Globus pallidus (tissue), 1 donor: Measurements from ENCODE around the gene UGT1A9.

ENCODE experiments used
- DNase-seq: peaks from one replicate; pipeline ENCODE4 v3.0.0-alpha.2; 2015; ENCODE audit warnings: low spot score

UGT1A9 gene

DNA sequence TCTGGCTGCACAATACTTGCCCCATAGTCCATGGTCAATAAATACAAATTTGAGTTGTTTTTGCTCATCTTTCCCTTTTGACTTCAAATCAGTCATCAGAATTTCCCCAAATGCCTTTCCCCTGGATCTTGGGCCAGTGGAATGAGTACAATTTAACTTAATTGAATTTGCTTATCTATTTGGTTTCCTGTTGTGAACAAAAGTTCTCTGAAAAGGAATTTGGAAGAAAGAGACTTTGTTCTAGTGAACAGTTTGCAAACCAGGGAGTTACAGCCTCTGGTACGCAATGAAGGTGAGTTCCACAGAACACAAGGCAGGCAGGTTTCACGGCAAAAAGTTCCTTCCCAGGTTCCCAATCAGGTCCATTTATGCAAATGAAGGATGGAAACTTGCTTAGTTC is 87.2 kb downstream of the UGT1A9 start:
- no peak for DNase-seq

- no peak for DNase-seq
Measured at GRCh38 chr2:233760043-233760442, 88.3 kb downstream of the UGT1A9 start, which contains the start of gene UGT1A1. Gene UGT1A1, plus strand, starts transcription at chr2:233760270. Its CDS starts 18 bp downstream, at chr2:233760288.

GRCh38 chr2:233761040-233761769 is 89.5 kb downstream of the UGT1A9 start:
- no peak for DNase-seq

DNA sequence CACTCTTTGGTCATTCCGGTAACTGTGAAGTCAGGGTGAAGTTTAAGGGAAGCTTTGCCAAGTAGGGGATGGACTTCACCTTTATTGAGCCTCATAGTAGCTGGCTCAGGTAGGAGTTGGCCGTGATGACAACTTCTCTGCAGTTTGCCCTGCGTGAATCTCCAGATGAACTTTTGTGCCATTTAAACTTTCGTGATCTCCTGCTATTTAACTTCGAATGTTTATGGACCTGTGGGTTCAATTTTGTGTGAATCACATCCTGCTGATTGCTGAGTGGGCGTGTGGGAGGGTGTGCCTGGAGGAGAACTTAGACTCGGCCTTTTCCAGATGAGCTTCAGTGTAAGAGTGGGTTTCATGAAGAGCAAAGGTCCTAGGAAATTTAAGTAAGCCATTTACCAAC is 92.6 kb downstream of the UGT1A9 start:
- DNase-seq: no peak

DNA sequence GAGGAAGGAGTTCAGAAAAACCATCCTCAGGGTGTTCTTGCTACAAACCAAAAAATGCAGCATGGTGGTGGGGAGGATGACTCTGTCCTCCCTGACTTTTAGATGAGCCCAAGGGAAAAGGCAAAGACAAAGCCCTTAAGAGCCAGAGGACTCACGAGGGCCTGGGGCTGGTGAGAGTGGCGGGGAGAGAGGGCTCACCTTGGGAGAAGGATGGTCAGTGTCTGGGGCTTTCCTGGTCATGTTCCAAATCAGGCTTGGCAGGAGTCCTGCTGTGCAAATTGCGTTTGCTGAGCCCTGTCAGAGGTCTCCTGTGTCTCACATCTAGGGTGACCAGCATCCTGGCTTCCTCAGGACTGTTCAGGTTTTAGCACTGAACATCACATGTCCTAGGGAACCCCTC is 93.1 kb downstream of the UGT1A9 start:
- no peak for DNase-seq

DNA sequence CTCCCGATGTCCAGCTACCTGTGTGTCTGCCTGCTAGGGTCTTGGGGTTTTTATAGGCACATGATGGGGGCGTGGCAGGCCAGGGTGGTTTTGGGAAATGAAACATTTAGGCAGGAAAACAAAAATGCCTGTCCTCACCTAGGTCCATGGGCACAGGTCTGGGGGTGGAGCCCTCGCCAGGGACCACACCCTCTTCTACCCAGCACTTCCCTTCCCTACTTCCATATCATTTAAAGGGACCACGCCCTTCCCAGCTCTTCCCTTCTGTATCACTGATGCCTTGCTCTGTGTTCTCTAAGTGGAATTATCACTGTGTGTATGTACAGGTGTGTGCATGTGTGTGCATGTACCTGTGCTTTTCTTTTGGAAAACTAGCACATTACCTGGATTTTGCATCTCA is 94.7 kb downstream of the UGT1A9 start:
- no peak for DNase-seq

DNA sequence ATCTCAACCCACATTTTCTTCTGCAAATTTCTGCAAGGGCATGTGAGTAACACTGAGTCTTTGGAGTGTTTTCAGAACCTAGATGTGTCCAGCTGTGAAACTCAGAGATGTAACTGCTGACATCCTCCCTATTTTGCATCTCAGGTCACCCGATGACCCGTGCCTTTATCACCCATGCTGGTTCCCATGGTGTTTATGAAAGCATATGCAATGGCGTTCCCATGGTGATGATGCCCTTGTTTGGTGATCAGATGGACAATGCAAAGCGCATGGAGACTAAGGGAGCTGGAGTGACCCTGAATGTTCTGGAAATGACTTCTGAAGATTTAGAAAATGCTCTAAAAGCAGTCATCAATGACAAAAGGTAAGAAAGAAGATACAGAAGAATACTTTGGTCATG is 96.4 kb downstream of the UGT1A9 start:
- DNase-seq: no peak

DNA sequence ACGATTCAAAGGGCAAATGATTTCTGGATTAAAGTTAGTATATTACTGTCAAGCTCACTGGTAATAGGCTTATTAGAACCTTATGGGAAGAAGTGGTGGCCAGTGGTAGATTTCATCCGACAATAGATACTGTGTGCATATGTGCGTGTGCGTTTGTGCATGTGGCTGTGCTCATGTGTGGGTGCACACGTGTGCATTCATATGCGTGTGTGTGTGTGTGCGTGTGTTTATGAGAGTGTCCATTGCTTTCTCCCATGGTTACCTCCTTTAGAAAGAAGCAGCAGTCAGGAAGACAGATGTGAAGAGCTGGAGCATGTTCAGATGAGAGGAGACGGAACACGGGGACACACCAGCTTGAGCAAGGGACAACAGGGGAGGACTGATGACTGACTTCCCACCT is 97.6 kb downstream of the UGT1A9 start:
- DNase-seq: no peak

DNA sequence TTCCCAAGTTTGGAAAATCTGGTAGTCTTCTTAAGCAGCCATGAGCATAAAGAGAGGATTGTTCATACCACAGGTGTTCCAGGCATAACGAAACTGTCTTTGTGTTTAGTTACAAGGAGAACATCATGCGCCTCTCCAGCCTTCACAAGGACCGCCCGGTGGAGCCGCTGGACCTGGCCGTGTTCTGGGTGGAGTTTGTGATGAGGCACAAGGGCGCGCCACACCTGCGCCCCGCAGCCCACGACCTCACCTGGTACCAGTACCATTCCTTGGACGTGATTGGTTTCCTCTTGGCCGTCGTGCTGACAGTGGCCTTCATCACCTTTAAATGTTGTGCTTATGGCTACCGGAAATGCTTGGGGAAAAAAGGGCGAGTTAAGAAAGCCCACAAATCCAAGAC is 100.5 kb downstream of the UGT1A9 start:
- DNase-seq: no peak

GRCh38 chr2:233772583-233772982 is 100.9 kb downstream of the UGT1A9 start:
- DNase-seq: no peak

DNA sequence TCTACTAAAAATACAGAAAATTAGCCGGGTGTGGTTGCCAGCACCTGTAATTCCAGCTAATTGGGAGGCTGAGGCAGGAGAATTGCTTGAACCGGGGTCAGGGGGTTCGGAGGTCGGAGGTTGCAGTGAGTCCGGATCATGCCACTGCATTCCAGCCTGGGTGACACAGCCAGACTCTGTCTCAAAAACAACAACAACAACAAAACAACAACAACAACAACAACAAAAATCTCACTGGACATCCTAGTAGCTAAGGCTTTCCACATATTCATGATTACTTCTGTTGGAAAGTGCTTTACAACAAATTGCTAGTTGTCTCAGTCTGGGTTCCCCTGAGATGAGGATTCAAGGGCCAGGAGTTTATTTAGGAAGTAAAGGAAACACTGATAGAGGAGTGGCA is 102.2 kb downstream of the UGT1A9 start:
- DNase-seq: no peak

- no peak for DNase-seq
Measured at GRCh38 chr2:233775414-233775813, 103.7 kb downstream of the UGT1A9 start.

DNA sequence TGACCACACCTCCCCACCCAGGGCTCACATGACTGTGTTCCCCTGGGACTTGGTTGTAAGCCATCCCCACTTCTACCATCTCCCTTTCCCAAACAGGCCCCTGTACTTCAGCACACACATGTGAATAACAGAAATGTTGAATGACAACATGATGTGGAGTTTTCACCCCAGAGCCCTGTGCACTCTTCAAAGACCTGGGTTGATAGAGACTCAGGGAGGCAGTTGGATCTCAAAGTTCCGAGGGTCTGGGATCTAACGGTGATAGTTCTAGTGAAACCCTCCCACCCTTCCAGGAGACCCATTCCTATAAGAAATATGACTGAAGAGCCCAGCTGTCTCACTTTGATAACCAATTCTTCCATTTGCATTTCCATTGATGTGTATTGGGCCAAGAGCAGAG is 106.3 kb downstream of the UGT1A9 start, which contains the start of gene MROH2A:
Gene MROH2A (plus strand): TSS at position 301 of the 400 bp plus-strand sequence. CDS start 1,029 bp downstream, outside the sequence.
- no peak for DNase-seq

- no peak for DNase-seq
Measured at GRCh38 chr2:233779722-233780121, 108.0 kb downstream of the UGT1A9 start.

DNA sequence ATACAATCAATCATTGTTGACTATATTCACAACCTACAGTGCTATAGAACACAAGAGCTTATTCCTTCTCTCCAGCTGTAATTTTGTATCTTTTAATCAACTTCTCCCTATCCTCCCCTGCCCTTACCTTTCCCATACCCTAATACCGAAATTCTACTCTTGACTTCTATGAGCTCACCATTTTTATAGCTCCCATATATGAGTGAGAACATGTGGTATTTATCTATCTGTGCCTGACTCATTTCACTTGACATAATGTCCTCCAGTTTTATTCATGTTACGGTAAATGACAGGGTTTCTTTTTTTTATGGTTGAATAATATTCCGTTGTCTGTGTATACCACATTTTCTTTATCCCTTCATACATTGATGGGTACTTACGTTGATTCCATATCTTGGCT is 109.1 kb downstream of the UGT1A9 start:
- no peak for DNase-seq

GRCh38 chr2:233789554-233789953 is 117.9 kb downstream of the UGT1A9 start:
- DNase-seq: no peak

- no peak for DNase-seq
Measured at GRCh38 chr2:233791151-233791882, 119.6 kb downstream of the UGT1A9 start.

DNA sequence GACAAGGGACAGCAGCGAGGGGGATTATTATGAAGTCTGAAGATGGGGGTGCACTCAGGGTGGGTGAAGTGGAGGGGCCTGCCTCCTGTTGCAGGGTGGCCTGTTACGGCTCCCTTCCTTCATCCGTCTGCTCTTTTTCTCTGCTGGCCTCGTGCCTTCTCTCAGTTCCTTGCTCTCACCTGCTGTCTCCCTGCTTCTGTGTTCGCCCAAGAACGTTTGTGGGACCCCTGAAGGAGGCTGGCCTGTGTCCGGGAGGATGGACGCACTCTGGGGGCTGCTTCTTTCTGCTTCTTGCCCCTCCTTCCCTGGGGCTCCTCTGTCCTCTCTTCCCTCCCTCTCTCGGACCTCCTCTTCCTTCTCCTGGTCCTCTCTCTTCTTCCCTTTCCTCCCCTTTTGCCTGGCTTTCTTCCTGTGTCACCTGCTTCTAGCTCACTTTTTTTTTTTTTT is 120.2 kb downstream of the UGT1A9 start:
- DNase-seq: no peak

- no peak for DNase-seq
Measured at GRCh38 chr2:233792720-233793119, 121.0 kb downstream of the UGT1A9 start.

- no peak for DNase-seq
Measured at GRCh38 chr2:233793465-233794127, 121.9 kb downstream of the UGT1A9 start.

GRCh38 chr2:233794128-233794658 is 122.5 kb downstream of the UGT1A9 start:
- DNase-seq: no peak

GRCh38 chr2:233795735-233796171 is 124.1 kb downstream of the UGT1A9 start:
- no peak for DNase-seq
